Measurements from ENCODE around the gene SCN3A. TPM values are rescaled to one million over a fixed set of nuclear protein-coding genes. Genes with fewer than 3 reads are reported as not detected.

Gene SCN3A
- total RNA-seq, 1 donor from 2014 or later, result 0.95 TPM

DNA sequence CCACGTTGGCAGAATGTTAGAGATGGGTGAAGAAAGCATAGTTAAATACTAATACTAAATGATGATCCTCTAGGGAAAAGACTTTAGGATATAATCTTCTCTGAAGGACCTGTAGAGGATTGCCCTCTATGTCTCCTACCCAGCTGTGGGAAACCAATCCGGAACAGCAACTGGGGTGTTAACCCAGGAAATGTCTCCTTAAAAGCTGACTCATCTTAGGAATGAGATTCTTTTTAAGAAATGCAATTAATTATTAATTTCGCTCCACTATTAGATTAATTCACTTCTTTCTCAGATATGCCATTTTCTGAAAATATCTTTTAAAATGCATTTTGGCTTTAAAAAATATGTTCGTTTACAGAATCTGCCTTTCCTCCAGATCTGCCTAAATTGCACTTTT lies 7.4 kb downstream of the SCN3A start:
- ATAC-seq (no peak), DNase-seq (ENCODE audit: missing footprints) (no peak)
- intact Hi-C loops (cut with DNase I), result no loop called here

DNA sequence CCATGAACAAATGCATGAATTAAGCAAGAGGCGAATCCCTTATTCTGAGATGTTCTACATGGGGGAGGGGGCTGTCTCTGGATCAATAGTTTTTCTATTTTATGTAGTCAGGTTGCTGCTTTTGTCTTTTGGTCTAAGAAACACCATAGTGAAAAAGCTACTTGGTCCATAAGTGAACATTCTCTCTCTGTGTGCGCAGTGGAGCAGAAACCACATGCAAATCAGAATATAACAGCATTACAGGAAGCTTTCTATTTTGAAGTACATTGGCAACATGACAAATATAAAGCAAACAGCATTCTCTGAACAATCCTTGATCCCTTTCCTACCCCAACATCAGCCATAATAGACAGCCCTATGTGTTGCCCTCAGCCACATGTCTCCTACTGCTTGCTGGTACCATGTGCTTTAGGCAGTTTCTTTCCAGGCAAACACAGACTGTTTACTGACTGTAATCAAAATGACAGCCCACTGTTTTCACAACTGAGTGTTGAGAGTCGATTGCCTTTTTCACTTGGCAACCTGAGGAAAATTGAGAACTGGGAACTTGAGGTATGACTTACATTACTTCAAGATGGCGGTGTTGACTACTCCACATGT lies 10.6 kb downstream of the SCN3A start:
- intact Hi-C loops (cut with DNase I), result no loop called here
- no peak for ATAC-seq
- no peak for DNase-seq (ENCODE audit: missing footprints)

DNA sequence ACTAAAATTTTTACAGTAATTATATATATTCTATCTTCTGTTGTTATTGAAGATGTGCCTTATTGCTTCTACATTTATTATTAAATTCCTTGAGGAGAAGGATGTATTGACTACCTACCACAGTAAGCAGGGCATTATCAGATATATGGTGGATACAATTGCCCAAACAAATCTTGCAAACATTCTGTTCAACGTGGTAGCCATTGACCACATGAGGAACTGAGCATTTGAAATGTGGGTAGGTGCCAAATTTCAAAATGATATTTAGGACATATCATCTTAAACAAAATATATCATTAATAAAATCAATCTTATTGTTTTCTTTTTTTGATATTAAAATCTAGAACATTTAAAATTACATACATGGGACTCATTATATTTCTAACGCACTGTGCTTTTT lies 11.1 kb downstream of the SCN3A start:
- DNase-seq (ENCODE audit: missing footprints), result no peak
- intact Hi-C loops (cut with DNase I), result no loop called here
- no peak for ATAC-seq

DNA sequence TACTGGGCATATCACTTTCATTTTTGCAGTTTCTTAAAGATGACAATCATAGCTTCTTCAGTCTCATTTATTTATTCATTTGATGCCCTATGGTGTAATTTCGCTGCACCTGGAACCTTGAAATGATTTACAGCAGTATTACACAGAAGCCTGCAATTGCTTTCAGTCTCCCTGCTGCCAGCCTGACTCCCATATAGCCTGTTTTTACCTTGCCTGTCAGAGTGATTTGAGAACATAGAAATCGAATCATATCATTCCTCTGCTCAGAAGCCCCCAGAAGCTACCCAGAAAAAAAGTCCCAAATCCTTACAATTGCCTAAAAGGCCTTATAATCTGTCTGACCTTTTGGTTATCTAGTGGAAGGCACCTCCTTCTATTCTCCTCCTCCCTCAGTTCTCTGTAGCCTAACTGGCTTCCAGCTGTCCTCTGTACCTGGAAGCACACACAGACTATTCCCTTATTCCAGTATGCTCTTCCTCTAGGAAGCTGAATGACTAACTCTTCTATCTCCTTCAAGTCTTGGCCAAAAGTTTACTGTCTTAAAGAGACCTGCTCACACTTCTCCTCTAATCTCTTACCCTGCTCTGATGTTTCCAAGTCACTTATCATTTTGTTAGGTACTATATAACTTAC lies 12.6 kb downstream of the SCN3A start:
- no peak for DNase-seq (ENCODE audit: missing footprints)
- ATAC-seq, result no peak
- intact Hi-C loops (cut with DNase I), result no loop called here

DNA sequence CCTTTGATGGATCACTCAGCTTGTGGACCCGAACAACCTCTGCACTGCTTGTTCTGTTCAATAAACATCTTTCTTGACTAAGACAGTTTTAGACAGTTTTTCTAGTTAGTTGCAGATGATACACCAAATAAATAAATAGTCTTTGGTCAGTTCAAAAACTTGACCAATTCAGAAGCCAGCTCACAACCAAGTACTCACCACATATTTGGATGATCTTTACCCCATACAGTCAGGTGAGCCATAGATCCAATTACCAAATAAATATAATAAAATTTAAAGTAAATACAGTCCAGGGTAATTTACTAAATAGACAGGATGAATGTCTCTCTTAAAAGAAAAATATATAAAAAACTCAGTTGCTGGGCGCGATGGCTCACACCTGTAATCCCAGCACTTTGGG lies 18.2 kb downstream of the SCN3A start:
- ATAC-seq (no peak), DNase-seq (ENCODE audit: missing footprints) (no peak)
- intact Hi-C loops (cut with DNase I), result no loop called here

DNA sequence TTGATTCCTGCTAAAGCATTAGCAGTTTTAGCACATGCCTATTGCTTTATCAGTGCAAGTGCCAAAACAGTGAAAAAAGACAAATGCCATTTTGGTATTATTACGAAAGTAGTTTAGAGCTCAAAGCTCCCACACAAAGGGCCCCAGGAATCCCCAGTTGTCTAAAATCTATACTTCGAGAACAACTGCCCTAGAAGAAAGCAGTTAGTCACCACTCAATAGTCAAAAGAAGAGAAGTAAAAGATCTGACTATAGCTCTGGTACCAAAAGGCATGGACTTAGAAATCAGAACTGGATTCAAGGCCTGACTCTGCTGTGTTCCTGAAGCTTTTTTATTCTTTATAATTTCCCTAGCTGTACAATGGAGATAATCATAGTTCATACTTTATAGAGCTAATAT lies 21.8 kb downstream of the SCN3A start:
- DNase-seq (ENCODE audit: missing footprints), result no peak
- intact Hi-C loops (cut with DNase I), result no loop called here
- no peak for ATAC-seq

DNA sequence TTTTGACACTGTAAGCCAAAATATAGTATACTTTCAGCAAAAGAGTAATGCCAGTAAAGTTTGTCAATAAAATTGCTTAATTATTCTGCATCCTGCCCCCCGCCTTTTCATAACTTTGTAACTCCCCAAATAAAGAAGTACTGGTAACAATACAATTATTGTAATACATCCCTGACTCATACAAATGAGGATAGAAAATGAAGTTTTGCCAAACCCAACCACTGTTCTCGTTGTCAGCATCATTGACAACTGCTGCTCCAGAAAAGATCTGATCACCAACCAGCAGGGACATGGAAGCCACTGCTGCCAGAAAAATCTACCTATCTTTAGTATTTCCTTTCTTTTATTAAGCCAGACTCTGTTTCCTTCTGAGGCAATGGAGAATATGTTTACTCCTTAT lies 27.1 kb downstream of the SCN3A start:
- intact Hi-C loops (cut with DNase I), result no loop called here
- ATAC-seq (no peak), DNase-seq (ENCODE audit: missing footprints) (no peak)

DNA sequence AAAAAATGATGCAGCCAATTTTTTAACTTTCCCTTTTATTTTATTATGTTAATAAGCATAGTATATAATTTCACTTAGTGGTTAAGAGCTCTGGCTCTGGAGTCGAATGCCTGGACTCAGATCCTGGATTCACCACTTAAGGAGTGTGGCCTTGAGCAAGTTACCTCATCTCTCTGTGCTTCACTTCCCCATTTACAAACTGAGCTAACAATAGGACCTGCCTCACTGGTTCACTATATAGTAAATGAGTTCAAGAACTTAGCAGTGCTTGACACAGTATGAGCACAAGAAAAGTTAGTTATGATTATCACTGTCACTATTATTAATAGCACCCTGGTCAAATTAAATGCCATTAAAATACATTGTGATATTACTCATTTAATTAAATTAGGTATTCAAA lies 30.6 kb downstream of the SCN3A start:
- intact Hi-C loops (cut with DNase I), result no loop called here
- ATAC-seq (no peak), DNase-seq (ENCODE audit: missing footprints) (no peak)

DNA sequence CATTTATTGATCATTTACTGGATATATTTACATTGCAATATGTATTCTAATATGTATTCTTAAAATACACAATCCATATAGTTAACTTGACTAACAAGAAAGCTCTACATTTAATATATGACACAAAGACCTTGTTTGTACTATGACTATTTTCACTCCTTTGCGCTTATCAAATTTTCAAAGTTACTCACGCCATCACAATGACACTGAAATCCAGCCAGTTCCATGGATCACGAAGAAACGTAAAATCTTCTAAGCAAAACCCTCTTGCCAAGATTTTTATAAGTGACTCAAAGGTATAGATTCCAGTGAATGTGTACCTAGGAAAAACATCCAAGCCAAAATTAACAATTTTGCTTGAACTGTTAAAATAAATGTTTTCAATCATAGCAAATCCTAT lies 39.6 kb downstream of the SCN3A start:
- ATAC-seq, result no peak
- no peak for DNase-seq (ENCODE audit: missing footprints)
- intact Hi-C loops (cut with DNase I), result loop anchor here (1.0 kb wide), 1 partner anchor 14 kb away; no protein-coding TSS in a partner anchor

DNA sequence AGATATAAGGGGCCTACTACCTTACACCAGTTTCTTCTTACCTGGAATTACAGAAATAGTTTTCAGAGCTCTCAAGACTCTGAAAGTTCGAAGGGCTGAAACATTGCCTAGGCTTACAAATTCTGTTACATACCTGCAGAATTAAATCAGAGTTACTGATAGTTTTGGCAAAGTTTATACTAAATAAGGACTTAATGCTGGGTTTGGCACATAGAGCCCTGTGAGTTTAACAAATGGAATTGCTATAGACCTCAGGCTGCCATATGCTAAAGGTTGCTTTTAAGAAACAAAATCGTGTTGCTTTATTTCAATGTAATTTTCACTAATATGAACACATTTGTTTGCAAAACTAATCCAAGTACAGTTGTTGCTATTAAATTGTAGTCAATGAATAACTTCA lies 40.1 kb downstream of the SCN3A start:
- no peak for ATAC-seq
- intact Hi-C loops (cut with DNase I), result loop anchor here (1.0 kb wide), 1 partner anchor 13 kb away; no protein-coding TSS in a partner anchor
- DNase-seq (ENCODE audit: missing footprints), result no peak

DNA sequence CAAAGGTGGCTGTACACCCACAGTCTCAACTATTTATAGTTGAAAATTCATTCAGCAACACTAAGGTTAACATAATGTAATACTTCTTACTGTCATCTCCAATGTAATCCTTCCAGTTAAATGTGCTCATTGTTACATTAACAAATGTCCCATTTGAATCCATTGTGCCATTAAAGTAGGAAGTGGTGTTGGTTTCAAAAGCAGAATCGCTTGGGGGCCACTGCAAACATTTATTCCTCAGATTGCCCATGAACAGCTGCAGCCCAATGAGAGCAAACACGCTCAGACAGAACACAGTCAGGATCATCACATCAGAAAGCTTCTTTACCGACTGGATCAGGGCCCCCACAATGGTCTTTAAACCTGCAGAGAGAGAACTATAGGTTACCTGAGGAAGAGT lies 41.4 kb downstream of the SCN3A start:
- ATAC-seq (no peak), DNase-seq (ENCODE audit: missing footprints) (no peak)
- intact Hi-C loops (cut with DNase I), result no loop called here

DNA sequence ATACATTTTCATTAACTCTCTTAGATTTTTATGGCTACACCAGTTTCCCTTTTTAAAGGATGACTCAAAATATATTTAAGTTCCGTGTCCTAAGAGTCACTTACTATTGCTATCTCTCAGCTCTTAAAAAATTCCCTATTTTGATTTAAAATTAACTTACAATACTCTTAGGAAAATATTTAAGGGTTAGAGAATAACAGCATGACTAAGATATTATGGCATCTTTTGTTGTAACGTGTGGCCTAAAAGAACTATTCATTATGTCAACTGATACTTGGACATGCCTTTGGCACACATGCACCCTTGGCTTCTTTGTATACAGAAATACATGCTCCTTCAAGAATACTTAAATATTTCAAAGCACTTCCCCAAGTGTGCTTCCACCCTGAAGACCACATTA lies 42.3 kb downstream of the SCN3A start:
- no peak for ATAC-seq
- intact Hi-C loops (cut with DNase I), result no loop called here
- DNase-seq (ENCODE audit: missing footprints), result no peak

DNA sequence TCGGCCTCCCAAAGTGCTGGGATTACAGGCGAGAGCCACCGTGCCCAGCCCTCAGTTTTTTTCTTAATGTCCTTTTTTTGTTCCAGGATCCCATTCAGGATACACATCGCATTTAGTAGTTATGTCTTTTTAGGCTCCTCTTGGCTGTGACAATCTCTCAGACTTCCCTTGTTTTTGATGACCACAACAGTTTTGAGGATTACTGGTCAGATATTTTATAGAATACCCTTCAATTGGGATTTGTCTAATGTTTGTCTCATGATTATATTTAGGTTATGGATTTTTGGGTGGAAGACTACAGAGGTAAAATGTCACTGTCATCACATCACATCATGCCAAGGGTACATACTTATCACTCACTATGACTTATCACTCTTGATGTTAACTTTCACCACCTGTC lies 46.7 kb downstream of the SCN3A start:
- ATAC-seq (no peak), DNase-seq (ENCODE audit: missing footprints) (no peak)
- intact Hi-C loops (cut with DNase I), result no loop called here

DNA sequence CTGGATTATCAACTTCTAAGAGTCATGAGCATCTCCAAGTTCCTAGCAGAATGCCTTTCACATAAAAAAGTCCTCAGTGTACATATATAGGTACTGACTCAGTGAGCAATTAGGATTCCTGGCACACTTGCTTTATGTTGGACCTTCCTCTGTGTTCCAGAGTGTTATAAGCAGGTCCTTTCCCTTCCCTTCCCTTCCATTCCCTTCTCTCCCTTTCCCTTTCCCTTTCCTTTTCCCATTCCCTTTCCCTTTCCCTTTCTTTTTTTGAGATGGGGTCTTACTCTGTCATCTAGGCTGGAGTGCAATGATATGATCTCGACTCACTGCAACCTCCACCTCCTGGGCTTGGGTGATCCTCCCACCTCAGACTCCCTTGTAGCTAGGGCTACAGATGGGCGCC lies 48.7 kb downstream of the SCN3A start:
- intact Hi-C loops (cut with DNase I), result no loop called here
- ATAC-seq (no peak), DNase-seq (ENCODE audit: missing footprints) (no peak)

DNA sequence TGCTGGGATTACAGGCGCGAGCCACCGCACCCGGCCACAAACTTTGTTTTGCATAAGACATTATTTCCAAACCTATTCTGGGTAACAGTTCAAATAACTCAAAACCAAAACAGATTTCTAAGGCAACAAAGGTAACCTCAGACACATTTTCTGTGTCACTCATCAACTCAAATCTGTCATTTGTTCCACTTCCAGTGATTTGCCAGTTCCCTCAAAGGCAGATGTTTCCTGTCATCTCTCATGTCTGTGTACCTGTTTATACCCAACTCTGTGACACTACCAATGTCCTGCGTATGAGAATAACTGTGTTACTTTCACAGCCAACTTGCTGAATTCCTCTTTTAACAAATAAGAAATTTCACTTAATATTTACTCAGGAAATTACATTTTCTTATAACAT lies 54.4 kb downstream of the SCN3A start:
- ATAC-seq, result no peak
- DNase-seq (ENCODE audit: missing footprints), result no peak
- intact Hi-C loops (cut with DNase I), result no loop called here

DNA sequence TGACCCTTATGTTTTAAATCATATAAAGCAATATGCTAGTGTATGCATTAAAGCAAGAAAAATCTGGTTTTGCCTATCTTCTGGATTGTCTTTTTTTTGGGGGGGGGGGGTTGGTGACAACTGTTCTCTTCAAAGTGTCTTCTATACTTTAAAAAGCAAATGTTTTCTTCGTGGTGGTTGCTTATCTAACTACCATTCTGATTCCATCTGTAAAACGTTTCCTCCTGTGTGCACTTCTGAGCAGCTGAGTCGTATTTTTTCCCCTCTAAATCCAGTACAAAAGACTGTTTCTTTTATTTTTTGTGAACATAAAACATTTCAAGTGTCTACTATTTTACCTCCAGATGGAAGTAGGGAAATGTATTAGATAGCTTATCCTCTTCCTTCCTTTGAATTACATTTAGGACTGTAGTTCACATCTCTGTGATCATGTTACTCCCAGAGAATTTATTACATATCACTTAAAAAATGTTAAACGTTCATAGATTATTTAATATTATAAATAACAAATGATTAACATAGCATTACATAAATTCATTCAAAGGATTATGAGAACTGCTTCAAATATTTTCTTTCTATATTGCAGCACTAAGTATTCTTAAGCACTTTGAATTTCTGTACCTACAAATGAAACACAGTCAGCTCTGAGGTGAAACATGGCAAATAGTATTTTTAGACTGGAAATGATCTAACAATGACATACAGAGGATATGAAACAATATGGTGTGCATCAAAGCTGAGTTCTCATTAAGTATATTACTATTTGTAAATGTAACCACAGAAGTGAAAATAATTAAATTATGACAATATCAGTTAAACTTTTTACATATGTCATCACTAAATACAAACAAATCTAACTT lies 56.4 kb downstream of the SCN3A start:
- intact Hi-C loops (cut with DNase I), result no loop called here
- ATAC-seq (no peak), DNase-seq (ENCODE audit: missing footprints) (no peak)

DNA sequence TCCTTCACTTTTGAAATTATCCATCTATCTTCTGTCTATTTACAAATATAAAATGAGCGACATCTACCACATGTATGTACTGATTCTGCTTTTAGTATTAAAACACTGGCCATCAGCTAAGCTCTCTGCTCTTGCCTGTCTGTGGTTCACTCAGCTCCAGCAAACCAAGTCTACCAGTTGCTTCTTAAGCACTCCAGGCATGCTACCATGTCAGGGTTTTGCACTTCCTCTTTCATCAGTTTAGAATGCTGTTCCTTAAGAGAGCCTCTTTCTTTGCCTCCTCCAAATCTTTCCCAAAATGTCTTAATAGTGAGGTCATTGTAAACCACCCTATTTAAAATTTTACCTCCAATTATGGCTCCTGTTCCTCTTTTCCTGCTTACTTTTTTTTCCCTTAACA lies 59.5 kb downstream of the SCN3A start:
- ATAC-seq (no peak), DNase-seq (ENCODE audit: missing footprints) (no peak)
- intact Hi-C loops (cut with DNase I), result no loop called here

DNA sequence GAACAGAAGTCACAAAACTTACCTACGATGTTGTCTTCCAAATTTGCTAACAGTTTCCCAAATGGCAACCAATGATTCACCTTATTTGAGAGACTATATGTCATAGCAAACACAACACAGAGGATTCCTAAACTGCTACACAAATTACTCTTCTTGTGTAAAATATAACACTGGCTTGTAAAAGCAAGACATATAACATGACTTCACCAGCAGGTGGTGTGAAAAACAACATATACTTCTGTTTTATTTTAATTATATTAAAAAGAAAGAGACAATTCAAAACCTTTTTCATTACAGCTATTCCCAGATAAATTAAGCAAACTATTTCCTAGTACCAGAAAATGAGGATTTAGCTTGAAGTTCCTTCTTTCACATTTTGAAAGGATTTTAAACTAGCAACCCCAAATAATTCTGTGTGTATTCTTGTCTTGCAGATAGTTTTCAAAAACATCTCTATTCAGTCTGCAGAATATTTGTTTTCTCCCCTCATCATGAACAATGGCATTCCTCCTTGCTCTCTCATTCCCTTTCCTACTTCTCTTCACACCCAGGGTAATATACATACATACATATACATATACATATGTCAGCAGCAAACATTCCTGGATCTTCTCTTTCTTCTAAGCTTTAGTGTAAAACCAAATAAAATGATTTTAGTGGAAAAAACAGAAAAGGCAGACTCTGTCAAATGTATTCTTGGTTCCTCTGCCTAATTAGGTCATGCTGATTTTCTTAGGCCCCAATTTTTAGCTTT lies 62.1 kb downstream of the SCN3A start:
- DNase-seq (ENCODE audit: missing footprints) (no peak), ATAC-seq (no peak)
- intact Hi-C loops (cut with DNase I), result no loop called here

DNA sequence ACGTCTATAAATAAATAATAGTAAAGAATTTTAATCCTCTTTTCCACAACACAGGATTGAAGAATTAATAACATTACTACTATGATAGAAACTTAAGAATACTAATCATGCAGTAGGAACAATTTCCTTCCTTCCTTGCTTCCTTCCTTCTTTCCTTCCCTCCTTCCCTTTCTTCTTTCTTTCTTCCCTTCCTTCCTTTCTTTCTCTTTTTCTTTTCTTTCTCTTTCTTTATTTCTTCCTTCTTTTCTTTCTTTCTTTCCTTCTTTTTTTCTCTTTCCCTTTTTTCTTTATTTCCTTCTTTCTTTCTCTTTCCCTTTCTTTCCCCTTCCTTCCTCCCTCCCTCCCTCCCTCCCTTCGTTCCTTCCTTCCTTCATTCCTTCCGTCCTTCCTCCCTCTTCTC lies 77.6 kb downstream of the SCN3A start:
- intact Hi-C loops (cut with DNase I), result no loop called here
- DNase-seq (ENCODE audit: missing footprints) (no peak), ATAC-seq (no peak)

DNA sequence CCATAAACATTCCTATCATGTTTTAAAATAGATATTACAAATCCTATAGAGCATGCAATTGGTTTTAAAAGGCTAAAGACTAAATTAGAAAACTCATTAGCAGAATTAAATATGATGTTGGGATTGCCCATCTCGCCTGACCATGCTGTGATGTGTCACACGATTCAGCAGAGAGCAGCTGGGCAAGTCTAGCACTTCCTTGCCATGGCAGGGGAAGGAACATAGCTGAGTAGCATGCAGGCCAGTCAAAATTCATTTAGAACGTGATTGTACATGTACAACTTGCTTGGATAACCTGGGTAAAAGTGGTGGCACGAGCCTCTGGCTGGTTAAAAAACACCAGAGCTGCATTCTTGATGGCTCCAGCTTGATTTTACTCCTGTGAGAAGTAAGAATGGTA lies 81.3 kb downstream of the SCN3A start:
- intact Hi-C loops (cut with DNase I), result no loop called here
- ATAC-seq (no peak), DNase-seq (ENCODE audit: missing footprints) (no peak)

Measured in Right ventricle myocardium inferior (tissue), 1 donor.